ENCODE data around the gene CHRM4. TPM values are rescaled to one million over a fixed set of nuclear protein-coding genes. Genes with fewer than 3 reads are reported as not detected.

CHRM4 gene
- polyA plus RNA-seq, result under 1 TPM in 2 of 3 donors, not detected in 1; 0.08 to 0.09 TPM

GRCh38 chr11:46391578-46392420, at the start of gene CHRM4:
TSS of gene CHRM4 (minus strand) at chr11:46391776. CDS start at chr11:46386557, 5,219 bp downstream.
- 1 to 2% (median 1%) methylated on average over 58 to 122 of the region's 123 CpGs for WGBS, 3 donors

GRCh38 chr11:46438211-46438610, 46.6 kb upstream of the CHRM4 start:
- no peak overlapping the region for H3K27ac ChIP-seq (ENCODE audit: low read depth, low read length)
- 40 to 71% (median 69%) methylated on average over 4 of the region's 4 CpGs for WGBS, 3 donors

More at GRCh38 chr11:46391578-46392420, at the start of gene CHRM4:
- H3K27ac ChIP-seq (ENCODE audit: low read depth, low read length), result no peak within 1 kb of the TSS

GRCh38 chr11:46437122-46437689, 45.6 kb upstream of the CHRM4 start:
- H3K27ac ChIP-seq (ENCODE audit: low read depth, low read length), result no peak overlapping the region
- 56 to 85% (median 68%) methylated on average over 6 of the region's 6 CpGs for WGBS, 3 donors

DNA sequence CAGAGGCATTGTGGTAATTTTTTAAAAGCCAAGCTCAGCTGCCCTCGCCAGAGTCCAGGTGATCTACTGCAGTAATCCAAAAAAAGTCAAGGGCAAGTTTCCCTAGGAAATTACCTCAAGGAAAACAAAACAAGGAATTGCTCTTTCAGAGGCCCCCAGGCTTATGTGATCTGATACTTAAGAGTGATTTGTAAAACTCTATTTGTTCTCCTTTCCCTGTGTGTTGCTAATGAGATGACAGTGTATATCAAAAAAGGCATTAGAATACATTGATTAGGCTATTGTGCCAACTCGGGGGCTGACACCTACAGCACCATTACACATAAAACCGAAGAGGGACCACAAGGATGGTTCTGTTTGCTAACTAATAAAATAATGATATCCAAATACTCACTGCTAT, 44.5 kb upstream of the CHRM4 start:
- 77 to 90% (median 87%) methylated on average over 3 of the region's 3 CpGs for WGBS, 3 donors
- H3K27ac ChIP-seq (ENCODE audit: low read depth, low read length), result no peak overlapping the region

- no peak overlapping the region for H3K27ac ChIP-seq (ENCODE audit: low read depth, low read length)
- 55 to 72% (median 60%) methylated on average over 3 of the region's 3 CpGs for WGBS, 3 donors
Observed at GRCh38 chr11:46435679-46436078, 44.1 kb upstream of the CHRM4 start.

GRCh38 chr11:46431211-46431610, 39.6 kb upstream of the CHRM4 start:
- H3K27ac ChIP-seq (ENCODE audit: low read depth, low read length), result no peak overlapping the region

- no peak overlapping the region for H3K27ac ChIP-seq (ENCODE audit: low read depth, low read length)
- 63 to 89% (median 78%) methylated on average over 3 of the region's 3 CpGs for WGBS, 3 donors
Observed at GRCh38 chr11:46429717-46430116, 38.1 kb upstream of the CHRM4 start.

- H3K27ac ChIP-seq (ENCODE audit: low read depth, low read length), result no peak overlapping the region
- 91 to 95% (median 92%) methylated on average over 9 of the region's 9 CpGs for WGBS, 3 donors
Observed at GRCh38 chr11:46427364-46427763, 35.8 kb upstream of the CHRM4 start.

GRCh38 chr11:46426233-46426991, 34.8 kb upstream of the CHRM4 start:
- H3K27ac ChIP-seq (ENCODE audit: low read depth, low read length), result no peak overlapping the region
- 85 to 94% (median 90%) methylated on average over 4 of the region's 4 CpGs for WGBS, 3 donors

- 63 to 81% (median 77%) methylated on average over 7 of the region's 7 CpGs for WGBS, 3 donors
- H3K27ac ChIP-seq (ENCODE audit: low read depth, low read length), result no peak overlapping the region
Observed at GRCh38 chr11:46422588-46422987, 31.0 kb upstream of the CHRM4 start.

GRCh38 chr11:46421257-46421880, 29.8 kb upstream of the CHRM4 start:
- 77 to 93% (median 92%) methylated on average over 8 of the region's 8 CpGs for WGBS, 3 donors
- no peak overlapping the region for H3K27ac ChIP-seq (ENCODE audit: low read depth, low read length)

DNA sequence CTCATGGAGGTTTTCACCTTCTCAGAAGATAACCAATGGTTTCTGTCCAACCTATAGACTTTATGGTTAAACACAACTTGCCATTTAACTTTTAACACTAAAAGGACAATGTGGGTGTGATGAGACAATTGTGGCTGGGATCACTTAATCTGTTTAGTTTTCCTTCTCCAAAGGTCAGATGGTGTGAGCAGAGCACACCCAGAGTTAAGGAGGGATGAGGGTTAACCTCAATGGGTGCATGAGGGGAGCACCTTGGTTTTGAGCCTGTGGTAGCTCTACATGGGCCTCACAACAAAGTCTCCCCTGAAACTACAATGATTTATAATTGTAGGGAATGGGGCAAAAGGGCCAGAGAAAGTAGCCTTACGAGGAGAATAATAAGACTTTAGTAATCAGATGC, 28.9 kb upstream of the CHRM4 start:
- 94 to 100% (median 97%) methylated on average over 1 of the region's 1 CpG for WGBS, 3 donors
- no peak overlapping the region for H3K27ac ChIP-seq (ENCODE audit: low read depth, low read length)

- 92 to 95% (median 93%) methylated on average over 5 of the region's 5 CpGs for WGBS, 3 donors
- no peak overlapping the region for H3K27ac ChIP-seq (ENCODE audit: low read depth, low read length)
Observed at GRCh38 chr11:46418751-46419150, 27.2 kb upstream of the CHRM4 start.

GRCh38 chr11:46417711-46418110, 26.1 kb upstream of the CHRM4 start:
- 86 to 91% (median 88%) methylated on average over 7 of the region's 7 CpGs for WGBS, 3 donors
- no peak overlapping the region for H3K27ac ChIP-seq (ENCODE audit: low read depth, low read length)

GRCh38 chr11:46414879-46415278, 23.3 kb upstream of the CHRM4 start:
- H3K27ac ChIP-seq (ENCODE audit: low read depth, low read length), result no peak overlapping the region
- 59 to 65% (median 61%) methylated on average over 3 of the region's 3 CpGs for WGBS, 3 donors

DNA sequence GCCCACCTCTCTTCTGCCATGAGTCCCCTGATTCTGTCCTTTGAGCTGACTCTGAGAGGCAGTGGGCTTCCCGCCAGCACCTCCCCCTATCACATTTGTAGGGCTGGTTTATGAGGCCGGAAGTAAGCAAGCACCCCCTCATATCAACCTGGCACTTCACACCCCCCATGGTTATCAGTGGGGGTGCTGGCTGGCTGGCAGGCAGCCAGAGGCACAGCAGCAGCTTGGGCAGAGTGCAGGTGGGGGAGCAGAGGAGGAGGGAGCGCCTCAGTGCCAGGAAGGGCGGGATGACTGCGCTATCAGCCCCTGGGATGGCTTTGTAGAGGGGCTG, 22.9 kb upstream of the CHRM4 start:
- no peak overlapping the region for H3K27ac ChIP-seq (ENCODE audit: low read depth, low read length)
- 87 to 96% (median 94%) methylated on average over 5 of the region's 5 CpGs for WGBS, 3 donors

- 91 to 95% (median 95%) methylated on average over 9 of the region's 9 CpGs for WGBS, 3 donors
Observed at GRCh38 chr11:46413760-46414465, 22.3 kb upstream of the CHRM4 start.

GRCh38 chr11:46410021-46410420, 18.4 kb upstream of the CHRM4 start:
- 74 to 93% (median 89%) methylated on average over 5 of the region's 5 CpGs for WGBS, 3 donors
- no peak overlapping the region for H3K27ac ChIP-seq (ENCODE audit: low read depth, low read length)

More at GRCh38 chr11:46413760-46414465, 22.3 kb upstream of the CHRM4 start:
- H3K27ac ChIP-seq (ENCODE audit: low read depth, low read length), result no peak overlapping the region

All from adipose tissue (tissue), 3 donors.